Kidney (tissue), 14 donors: ENCODE measurements around the gene SLC7A7. TPM values are rescaled to one million over a fixed set of nuclear protein-coding genes. Genes with fewer than 3 reads are reported as not detected.

Source experiments
- DNase-seq, 5 donors: peaks; one replicate each; pipeline ENCODE4 v3.0.0-alpha.2; 2013 to 2020
- FAIRE-seq: peaks from 2 replicates; lab custom pipeline; 2012; peaks lifted over from hg19 to GRCh38; lab: Jason Lieb, UNC
- H3K27ac ChIP-seq, 2 donors: one replicate each; pipeline ENCODE4 v1.7.0; 2013; ENCODE audit warnings: low read depth in 2 of 2, low read length in 2 of 2, inconsistent platforms in 1 of 2
- H3K27me3 ChIP-seq: one replicate; pipeline ENCODE4 v1.7.1; 2013; ENCODE audit warnings: low read length, inconsistent platforms; ENCODE audit not compliant: control insufficient read depth, insufficient read depth
- H3K36me3 ChIP-seq, 3 donors: one replicate each; pipeline versions ENCODE4 v1.7.0 to v1.7.1; 2013; ENCODE audit warnings: low read length in 3 of 3, control low read depth in 1 of 3, inconsistent platforms in 1 of 3; ENCODE audit not compliant: insufficient read depth in 3 of 3, control insufficient read depth in 2 of 3
- H3K4me1 ChIP-seq, 3 donors: one replicate each; pipeline versions ENCODE4 v1.7.0 to v1.7.1; 2013; ENCODE audit warnings: low read length in 3 of 3, inconsistent platforms in 1 of 3, low read depth in 1 of 3; ENCODE audit not compliant: control insufficient read depth in 2 of 3, insufficient read depth in 2 of 3
- H3K4me3 ChIP-seq, 3 donors: one replicate each; pipeline versions ENCODE4 v1.7.0 to v1.8.1; 2013; ENCODE audit warnings: low read length in 3 of 3, control low read depth in 1 of 3, inconsistent platforms in 1 of 3
- H3K9ac ChIP-seq, 3 donors: one replicate each; pipeline versions ENCODE4 v1.7.0 to v1.7.1; 2013; ENCODE audit warnings: low read length in 3 of 3, control low read depth in 1 of 3, inconsistent platforms in 1 of 3
- H3K9me3 ChIP-seq, 3 donors: one replicate each; pipeline versions ENCODE4 v1.7.0 to v1.7.1; 2013; ENCODE audit warnings: low read length in 3 of 3, control low read depth in 1 of 3, inconsistent platforms in 1 of 3; ENCODE audit not compliant: control insufficient read depth in 2 of 3, insufficient read depth in 1 of 3
- CTCF ChIP-seq: IDR thresholded peaks from 3 replicates; pipeline ENCODE4 v1.5.1; 2012; ENCODE audit warnings: mild to moderate bottlenecking, moderate library complexity, borderline replicate concordance; ENCODE audit not compliant: insufficient read depth; ENCODE audit errors: extremely low read depth
- intact Hi-C: fragments of 100-400 bp; cut with DNase I; formaldehyde crosslinking; loops from one replicate; pipeline ENCODE4 v1.11.1; 2022
- polyA plus RNA-seq: library from polyadenylated mRNA; stranded (reverse); fragments of 350-450 nt; fragmentation: Illumina TruSeq; extraction: RNeasy Lipid Tissue Mini Kit (QIAGEN cat#74804); gene quantifications from one replicate; pipeline ENCODE4 v1.2.3, GENCODE V29; 2014; ENCODE audit warnings: low read depth, low replicate concordance; ENCODE audit not compliant: insufficient read depth
- total RNA-seq: library from RNA; stranded (reverse); fragmentation: NEBNext Ultra II Directional; extraction: Animal tissue kit (Norgen Biotek cat#: 25700); gene quantifications from one replicate; pipeline ENCODE4 v1.2.1, GENCODE V29; 2021
- donor health status: control.
- donor health status: control.
- donor health status: control.
- donor health status: control.
- donor health status: control.
- donor health status: DM: yes; HTN: yes; CAD: no.
- donor health status: Normal renal cell carcinoma (clear cell type).

The SLC7A7 gene
- total and polyA plus RNA-seq, 2 donors from 2014 or later: 26.6 to 235 TPM

GRCh38 chr14:22845103-22845394, 29.8 kb upstream of the SLC7A7 start:
- no peak overlapping the region for H3K27ac ChIP-seq
- intact Hi-C loops: no loop called here
- peaks cover 13 to 44% (median 24%) of the 10 kb centered on the region in 3 donors for H3K36me3 ChIP-seq
- H3K9me3 ChIP-seq: no peaks in the 10 kb centered on the region
- DNase-seq: no peak
- TF ChIP-seq CTCF: no peak
- no peak overlapping the region for H3K9ac ChIP-seq
- H3K4me1 ChIP-seq: peaks cover 3 to 10% (median 7%) of the 10 kb centered on the region in 3 donors
- no peaks in the 10 kb centered on the region for H3K27me3 ChIP-seq
- H3K4me3 ChIP-seq: no peak overlapping the region
- no peak for FAIRE-seq

- H3K27me3 ChIP-seq: no peaks in the 10 kb centered on the region
- H3K4me3 ChIP-seq: no peak overlapping the region
- H3K27ac ChIP-seq: no peak overlapping the region
- peaks cover 3 to 10% (median 7%) of the 10 kb centered on the region in 3 donors for H3K4me1 ChIP-seq
- intact Hi-C loops: no loop called here
- peaks cover 13 to 44% (median 24%) of the 10 kb centered on the region in 3 donors for H3K36me3 ChIP-seq
- no peak for TF ChIP-seq CTCF
- no peak for DNase-seq
- no peaks in the 10 kb centered on the region for H3K9me3 ChIP-seq
- H3K9ac ChIP-seq: no peak overlapping the region
- FAIRE-seq: no peak
Observed at GRCh38 chr14:22844221-22845102, 29.2 kb upstream of the SLC7A7 start.

- no peak for TF ChIP-seq CTCF
- H3K9me3 ChIP-seq: no peaks in the 10 kb centered on the region
- no peak overlapping the region for H3K4me3 ChIP-seq
- DNase-seq (no peak), FAIRE-seq (no peak)
- intact Hi-C loops: no loop called here
- H3K9ac ChIP-seq: no peak overlapping the region
- H3K27ac ChIP-seq: no peak overlapping the region
- H3K4me1 ChIP-seq: peaks cover 3 to 10% (median 3%) of the 10 kb centered on the region in 3 donors
- H3K36me3 ChIP-seq: peaks cover 13 to 44% (median 24%) of the 10 kb centered on the region in 3 donors
- no peaks in the 10 kb centered on the region for H3K27me3 ChIP-seq
Observed at GRCh38 chr14:22843123-22843925, 28.1 kb upstream of the SLC7A7 start.
